Cardiac fibroblast (primary cell): Measurements from ENCODE around the gene PRDM12.
A peak's percentile ranks its signal among the peaks of the same experiment; 100 is the strongest.

ENCODE experiments used
- DNase-seq, 2 donors: peaks; one replicate each; pipeline versions ENCODE4 v3.0.0 to v3.0.0-alpha.2; 2010; ENCODE audit warnings: low read depth in 2 of 2
- H3K4me3 ChIP-seq, 2 donors: replicated peaks in 1 of 2; 1 replicate in 1 of 2; 2 replicates in 1 of 2; pipeline ENCODE4 v1.5.1; 2011; ENCODE audit warnings: low read depth in 2 of 2, low read length in 2 of 2, mild to moderate bottlenecking in 2 of 2, moderate library complexity in 1 of 2
- CTCF ChIP-seq: IDR thresholded peaks from one replicate; pipeline ENCODE4 v1.5.1; 2011; ENCODE audit warnings: low read depth, mild to moderate bottlenecking, low read length, inconsistent platforms

Gene PRDM12

GRCh38 chr9:130715270-130715669 lies 50.9 kb downstream of the PRDM12 start:
- no peak for DNase-seq
- TF ChIP-seq CTCF = no peak

GRCh38 chr9:130718562-130718961 lies 54.2 kb downstream of the PRDM12 start:
- DNase-seq = no peak
- H3K4me3 ChIP-seq = no peak overlapping the region
- no peak for TF ChIP-seq CTCF

More at GRCh38 chr9:130715270-130715669, 50.9 kb downstream of the PRDM12 start:
- H3K4me3 ChIP-seq = peak overlapping the region; percentile 91 to 94

- no peak overlapping the region for H3K4me3 ChIP-seq
- no peak for TF ChIP-seq CTCF
- DNase-seq = no peak
Observed at GRCh38 chr9:130720762-130721161, 56.4 kb downstream of the PRDM12 start.

GRCh38 chr9:130728721-130729120 lies 64.3 kb downstream of the PRDM12 start:
- H3K4me3 ChIP-seq = no peak overlapping the region
- DNase-seq = peak; percentile 60 to 76
- no peak for TF ChIP-seq CTCF

GRCh38 chr9:130729145-130729544 lies 64.8 kb downstream of the PRDM12 start:
- no peak for TF ChIP-seq CTCF
- no peak for DNase-seq
- H3K4me3 ChIP-seq = no peak overlapping the region

- DNase-seq = no peak
- no peak overlapping the region for H3K4me3 ChIP-seq
- TF ChIP-seq CTCF = no peak
Observed at GRCh38 chr9:130731355-130731754, 67.0 kb downstream of the PRDM12 start.

GRCh38 chr9:130732136-130732535 lies 67.7 kb downstream of the PRDM12 start:
- DNase-seq = peak; percentile 19 to 27
- H3K4me3 ChIP-seq = no peak overlapping the region
- no peak for TF ChIP-seq CTCF
